ENCODE results near the gene NKG7.

DNA sequence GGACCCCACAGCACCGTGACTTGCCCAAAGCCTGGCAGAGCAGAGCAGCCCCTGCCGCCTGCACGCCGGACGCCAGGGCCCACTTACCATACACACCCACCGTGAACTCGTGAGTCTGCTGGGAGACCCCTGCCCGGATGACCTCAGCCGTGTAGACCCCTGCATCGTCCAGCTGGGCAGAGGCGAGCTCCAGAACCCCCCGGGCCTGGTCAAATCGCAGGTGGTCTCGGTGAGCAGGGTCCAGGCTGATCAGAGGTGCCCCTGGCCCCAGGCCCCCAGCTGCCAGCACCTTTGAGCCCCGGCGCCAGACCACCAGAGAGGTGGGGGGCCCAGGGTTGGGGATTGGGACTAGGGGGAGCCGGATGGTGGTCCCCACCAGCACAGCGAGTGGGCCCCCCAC, 31.4 kb downstream of the NKG7 start:
- TF ChIP-seq, protein P1, sequence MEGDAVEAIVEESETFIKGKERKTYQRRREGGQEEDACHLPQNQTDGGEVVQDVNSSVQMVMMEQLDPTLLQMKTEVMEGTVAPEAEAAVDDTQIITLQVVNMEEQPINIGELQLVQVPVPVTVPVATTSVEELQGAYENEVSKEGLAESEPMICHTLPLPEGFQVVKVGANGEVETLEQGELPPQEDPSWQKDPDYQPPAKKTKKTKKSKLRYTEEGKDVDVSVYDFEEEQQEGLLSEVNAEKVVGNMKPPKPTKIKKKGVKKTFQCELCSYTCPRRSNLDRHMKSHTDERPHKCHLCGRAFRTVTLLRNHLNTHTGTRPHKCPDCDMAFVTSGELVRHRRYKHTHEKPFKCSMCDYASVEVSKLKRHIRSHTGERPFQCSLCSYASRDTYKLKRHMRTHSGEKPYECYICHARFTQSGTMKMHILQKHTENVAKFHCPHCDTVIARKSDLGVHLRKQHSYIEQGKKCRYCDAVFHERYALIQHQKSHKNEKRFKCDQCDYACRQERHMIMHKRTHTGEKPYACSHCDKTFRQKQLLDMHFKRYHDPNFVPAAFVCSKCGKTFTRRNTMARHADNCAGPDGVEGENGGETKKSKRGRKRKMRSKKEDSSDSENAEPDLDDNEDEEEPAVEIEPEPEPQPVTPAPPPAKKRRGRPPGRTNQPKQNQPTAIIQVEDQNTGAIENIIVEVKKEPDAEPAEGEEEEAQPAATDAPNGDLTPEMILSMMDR (IDR thresholded peaks at IDR 0.05): no peak
- TF ChIP-seq POLR2A (IDR thresholded peaks at IDR 0.05): no peak
